Frontal cortex (tissue), 4 donors: ENCODE results near the gene LRBA. TPM values are rescaled to one million over a fixed set of nuclear protein-coding genes. Genes with fewer than 3 reads are reported as not detected.

ENCODE experiments used
- DNase-seq, 2 donors: peaks; one replicate each; pipeline ENCODE4 v3.0.0; 2012; ENCODE audit warnings: low spot score in 2 of 2
- FAIRE-seq: peaks from 2 replicates; lab custom pipeline; 2012; peaks lifted over from hg19 to GRCh38; lab: Jason Lieb, UNC
- total RNA-seq: library from RNA; depleted of rRNA; stranded (reverse); fragments of >200 nt; gene quantifications from one replicate; pipeline ENCODE4 v1.2.3, GENCODE V29; 2014
- donor health status: control.
- donor health status: control.
- donor health status: control.

LRBA gene
- total RNA-seq, 1 donor from 2014 or later, result 23.2 TPM

DNA sequence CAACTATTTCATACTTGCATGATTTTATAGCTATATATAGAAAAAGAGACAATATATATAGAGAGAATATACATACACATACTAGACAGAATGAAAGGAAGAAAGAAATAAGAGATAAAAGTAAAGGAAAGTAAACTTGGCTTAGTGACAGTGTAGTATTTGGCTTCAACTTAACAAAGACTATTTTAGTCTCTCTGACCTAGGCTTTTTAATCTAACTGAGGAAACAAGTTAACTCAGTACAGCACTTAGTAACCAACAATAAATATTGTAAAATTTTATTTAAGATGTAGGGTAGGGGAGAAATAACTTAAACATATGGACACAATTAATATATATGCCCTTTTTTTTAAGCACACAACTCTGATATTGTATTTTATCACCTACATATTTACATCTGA, 682.1 kb downstream of the LRBA start:
- DNase-seq (no peak), FAIRE-seq (no peak)

DNA sequence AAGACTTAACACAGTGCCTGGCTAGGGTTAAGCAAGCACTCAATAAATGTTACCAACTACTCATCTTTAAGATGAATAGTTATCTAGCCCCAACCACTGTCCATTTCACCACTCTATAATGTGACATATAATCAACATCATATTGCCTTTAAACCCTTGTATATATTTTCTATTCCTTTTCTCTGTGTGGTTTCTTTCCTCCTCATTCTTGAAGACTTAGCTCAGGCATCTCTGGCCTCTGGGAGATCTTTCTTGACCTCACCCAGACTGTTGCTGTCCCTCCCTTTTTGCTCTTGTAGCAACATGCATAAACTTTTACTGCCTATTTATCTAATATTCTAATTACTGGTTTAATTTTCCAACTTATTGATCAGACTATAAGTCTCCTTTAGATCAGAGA, 683.0 kb downstream of the LRBA start:
- FAIRE-seq, result no peak
- DNase-seq, result no peak

DNA sequence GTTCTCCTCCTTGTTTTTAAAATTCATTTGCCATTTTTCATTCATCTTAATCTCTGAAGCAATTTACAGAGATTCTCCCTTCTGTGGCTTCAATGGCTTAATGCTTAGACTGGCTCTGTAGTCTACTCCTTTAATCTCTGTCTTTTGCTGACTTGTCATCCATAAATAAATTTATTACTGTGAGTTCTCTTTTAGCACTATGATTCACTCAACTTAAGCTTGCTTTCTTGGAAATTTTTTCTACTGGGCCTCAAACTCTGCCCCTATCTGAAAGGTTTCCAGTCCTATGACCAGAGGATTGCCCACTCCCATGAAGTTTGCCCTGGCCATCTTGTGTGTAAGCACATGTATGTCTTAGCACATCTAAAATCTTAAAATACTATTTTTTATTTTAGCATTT, 685.7 kb downstream of the LRBA start:
- FAIRE-seq (no peak), DNase-seq (no peak)

DNA sequence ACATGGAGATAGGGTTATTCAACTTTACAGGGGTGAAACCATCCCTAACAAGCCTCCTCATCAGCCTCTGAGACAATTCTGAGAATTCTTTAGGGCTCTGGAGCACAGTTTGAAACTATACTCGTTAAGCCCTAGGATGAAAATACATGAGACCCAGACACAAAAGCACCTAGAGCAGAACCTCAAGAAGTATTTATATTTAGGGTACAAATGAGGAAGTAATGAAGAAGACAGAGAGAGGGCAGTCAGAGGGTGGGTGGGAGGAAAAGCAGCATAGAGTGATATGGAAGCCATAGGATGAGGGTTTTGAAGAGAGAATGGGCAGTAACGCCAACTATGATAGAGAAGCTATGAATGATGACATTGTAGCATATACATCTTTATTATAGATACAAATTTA, 686.6 kb downstream of the LRBA start:
- FAIRE-seq, result no peak
- DNase-seq, result no peak

DNA sequence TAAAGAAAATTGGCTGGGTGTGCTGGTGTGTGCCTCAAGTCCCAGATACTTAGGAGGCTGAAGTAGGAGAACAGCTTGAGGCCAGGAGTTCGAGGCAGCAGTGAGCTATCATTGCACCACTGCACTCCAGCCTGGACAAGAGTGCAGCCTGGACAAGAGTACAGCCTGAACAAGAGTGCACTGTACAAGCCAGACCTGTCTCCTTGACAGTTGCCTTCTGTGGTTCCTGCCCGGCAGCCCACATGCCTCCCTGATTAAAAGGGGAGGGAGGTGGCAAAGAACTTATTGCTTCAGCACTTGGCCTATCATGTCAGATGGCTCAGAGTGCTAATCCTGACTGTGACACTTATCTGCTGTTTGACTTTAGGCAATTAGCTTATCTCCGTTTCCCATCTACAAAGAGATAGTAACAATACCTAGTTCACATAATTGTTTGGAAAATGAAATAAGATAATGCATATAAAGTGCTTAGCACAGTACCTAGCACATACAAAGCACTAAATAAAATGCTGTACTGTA, 687.8 kb downstream of the LRBA start:
- FAIRE-seq, result no peak
- no peak for DNase-seq

DNA sequence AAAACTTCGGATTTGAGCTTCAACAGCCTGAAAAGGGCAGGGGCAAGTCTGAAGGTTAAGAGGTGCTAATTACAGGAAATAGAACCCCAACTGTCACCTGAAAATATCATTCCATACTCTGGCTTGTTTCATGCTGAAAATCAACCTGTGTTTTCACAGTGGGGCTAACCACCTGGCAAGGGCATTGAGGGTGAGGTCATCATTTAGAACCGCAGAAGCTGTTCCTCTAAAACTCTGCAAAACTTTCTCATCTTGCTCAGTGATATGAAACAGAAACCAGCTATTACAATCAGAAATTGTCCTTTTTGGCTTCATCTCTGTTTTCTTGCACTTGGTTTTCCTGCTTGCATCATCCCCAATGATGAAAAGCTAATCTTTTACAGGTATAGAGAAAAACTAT, 689.2 kb downstream of the LRBA start:
- FAIRE-seq (no peak), DNase-seq (no peak)

DNA sequence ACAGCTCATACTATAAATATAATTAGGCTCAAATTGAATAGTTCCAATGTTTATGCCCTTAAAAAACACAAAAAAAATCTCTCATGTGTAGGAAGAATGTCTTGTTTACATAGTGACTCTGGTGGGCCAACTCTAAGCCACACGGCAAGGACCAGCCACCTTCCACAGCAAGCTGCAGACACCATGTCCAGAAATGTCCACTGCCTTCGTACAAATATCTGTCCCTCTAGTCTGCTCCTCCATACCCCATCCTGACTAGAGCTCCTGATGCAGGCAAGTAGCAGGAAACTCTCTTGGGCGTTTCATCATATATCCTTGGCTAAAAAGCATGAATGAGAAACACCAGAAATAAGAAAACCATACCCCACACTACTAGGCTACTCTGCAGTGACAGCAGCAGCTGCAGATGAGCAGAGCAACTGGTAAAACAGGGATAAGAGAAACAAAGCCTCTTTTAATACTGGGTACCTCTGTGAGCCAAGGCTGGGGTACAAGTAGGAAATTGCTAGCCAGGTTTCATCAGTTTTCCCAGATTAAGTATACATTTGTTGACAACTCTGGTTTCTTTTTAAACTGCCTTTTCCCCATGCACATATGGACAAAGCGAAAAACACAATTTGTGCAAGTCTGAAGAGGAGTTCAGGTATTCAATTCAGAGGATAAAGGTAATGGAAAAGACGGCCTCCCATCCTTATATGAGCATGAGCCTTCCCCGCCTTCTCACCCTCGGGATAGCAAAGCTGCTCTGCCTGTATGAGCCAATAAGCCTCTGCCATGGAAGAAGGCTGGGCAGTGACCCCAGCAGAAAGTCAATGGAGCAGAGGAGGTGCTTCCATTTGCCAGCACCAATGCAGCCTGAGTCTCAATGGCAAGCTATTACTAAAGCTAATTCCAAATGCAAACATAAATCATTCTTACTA, 691.4 kb downstream of the LRBA start:
- FAIRE-seq, result no peak
- DNase-seq, result no peak

DNA sequence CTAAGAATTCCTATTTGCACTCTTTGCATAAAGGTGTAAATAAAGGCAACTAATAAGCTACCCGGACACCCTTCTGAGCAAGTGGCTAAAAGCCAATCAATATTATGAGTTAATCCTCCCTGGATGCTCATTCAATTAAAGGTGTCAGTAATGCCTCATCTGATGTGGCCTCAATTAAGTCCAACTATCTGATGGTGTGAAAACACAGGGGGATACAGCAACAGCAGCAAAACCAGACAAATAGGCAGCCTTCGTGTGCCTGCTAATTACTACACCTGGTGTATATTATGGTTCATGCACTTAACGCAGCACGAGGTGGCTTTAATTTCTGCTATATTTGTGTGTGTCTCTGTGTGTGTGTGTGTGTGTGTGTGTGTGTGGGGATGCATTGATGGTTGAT, 692.4 kb downstream of the LRBA start:
- DNase-seq (no peak), FAIRE-seq (no peak)

DNA sequence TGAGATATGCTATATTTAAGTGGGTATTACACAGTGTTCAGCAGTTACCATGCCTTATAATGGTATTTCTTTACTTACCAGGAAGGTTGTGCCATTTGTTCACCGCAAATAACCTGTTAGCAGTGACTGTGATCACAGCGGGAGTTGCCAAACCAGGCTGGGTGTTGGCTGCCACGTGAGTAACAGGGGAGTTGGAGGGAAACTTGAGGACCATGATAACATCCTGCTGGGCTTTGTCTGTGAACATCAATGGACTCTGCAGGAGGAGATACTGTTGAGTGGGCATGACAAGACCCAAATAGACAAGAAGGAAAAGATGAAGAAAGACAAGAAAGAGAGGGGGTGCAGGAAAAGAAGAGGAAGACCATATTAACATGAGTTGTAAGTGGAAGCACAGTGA, 694.0 kb downstream of the LRBA start:
- FAIRE-seq, result no peak
- DNase-seq, result no peak

DNA sequence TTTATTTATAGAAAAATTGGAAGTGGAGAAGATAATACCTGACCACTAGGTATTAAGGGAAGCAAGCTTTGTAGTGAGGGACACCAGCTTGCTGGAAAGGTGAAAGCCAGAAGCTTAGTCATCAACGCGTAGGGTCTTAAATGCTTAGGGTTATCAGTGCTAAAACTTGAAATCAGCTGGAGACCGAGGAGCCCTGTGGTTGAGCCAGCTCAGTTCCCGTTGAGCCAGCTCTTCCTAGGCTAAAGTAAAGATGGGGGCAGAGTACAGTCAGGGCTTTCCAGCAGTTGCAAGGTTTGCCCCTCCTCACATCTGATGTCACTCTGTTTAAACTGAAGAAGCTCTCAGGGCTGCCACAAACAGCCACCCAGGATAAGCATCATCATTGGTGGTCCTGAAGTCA, 696.1 kb downstream of the LRBA start:
- FAIRE-seq (no peak), DNase-seq (no peak)

DNA sequence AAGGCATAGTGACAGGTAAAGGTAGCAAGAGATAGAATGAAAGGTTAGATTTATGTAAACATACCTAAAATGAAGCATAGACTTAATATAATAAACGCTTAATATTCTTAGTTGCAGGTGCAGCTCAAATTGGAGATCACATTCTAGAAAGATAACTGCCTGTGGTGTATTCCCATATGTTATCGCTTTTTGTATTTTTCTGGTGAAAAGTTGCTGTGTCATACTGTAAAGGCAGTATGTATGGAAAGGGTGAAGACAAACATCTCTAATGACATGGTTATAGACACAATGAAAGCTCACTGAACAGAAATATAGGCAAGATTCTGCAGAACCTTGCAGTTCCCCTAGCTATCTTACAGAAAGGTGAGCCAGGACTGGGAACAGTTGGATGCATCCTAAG, 696.6 kb downstream of the LRBA start:
- DNase-seq (no peak), FAIRE-seq (no peak)

DNA sequence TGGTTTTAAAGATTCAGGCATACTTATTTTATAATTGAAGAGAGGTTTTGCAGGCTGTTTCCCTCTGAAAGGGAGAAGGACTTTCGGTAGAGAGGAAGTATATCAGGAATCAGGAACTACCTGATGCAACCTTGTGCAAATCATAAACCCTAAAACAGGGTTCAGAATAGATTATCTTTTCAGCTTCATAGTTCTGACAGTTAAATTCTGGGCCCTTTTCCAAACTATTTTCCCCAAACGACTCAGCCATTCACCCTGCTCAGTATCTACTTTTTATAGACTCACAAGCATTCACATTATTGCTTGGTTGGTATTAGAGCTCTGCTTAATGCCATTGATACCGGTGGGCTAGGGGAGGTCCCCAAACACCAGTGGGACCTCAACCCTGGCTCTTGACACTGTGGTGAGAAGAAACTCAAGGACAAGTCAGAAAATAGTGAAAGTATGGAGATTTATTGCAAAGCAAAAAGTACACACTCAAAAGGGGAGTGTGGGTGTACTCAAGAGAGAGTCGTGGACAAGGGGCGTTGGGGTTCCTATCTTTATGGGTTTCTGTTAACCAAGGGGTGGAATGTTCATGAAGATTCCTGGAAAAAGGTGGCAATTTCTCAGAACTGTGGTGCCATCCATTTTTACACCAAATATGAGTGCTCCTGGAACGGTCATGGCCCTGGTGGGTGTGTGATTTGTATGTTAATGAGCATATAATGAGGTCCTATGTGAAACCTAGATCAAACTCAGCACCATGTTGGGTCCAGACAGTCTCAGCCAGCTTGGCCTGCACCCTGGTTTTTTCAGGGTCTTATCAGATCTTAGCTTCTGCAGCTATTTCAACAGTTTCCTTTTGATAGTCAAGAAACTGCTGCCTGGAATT, 698.5 kb downstream of the LRBA start:
- DNase-seq, result no peak
- no peak for FAIRE-seq

DNA sequence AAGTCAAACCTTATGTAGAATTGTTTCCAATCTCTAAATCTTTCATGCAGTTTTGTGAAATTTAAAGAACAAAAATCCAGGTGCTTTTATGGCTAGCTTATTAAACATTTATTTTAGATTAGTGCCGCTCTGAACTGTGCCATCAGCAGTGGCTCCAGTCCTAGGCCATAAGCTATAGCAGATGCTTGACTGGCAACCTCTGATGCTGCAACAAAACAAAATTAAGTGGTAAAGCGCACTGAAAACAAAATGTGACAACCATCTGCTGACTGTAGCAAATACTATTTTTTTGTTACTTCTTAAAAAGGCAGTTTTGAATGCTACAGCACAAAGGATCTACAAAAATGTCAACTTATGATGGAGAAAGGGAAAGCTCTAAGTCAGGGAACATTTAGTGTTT, 699.4 kb downstream of the LRBA start:
- FAIRE-seq (no peak), DNase-seq (no peak)

DNA sequence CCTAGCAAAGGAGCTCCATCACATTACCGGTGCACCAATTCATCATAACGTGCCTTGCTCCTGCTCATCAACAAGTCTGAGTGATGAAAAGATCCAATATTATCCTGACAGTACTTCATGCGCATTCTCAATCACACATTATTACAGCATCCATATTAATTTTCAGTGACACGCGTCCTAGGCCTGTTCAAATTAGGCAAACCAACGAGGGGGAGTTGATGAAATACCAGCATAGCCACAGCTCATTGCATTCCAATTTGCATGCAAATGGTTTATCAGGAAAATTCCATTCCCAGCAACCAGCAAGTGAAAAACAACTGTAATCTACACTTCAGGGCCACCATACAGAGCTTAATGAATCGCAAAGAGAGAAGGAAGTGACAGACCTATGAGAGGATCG, 699.9 kb downstream of the LRBA start:
- FAIRE-seq (no peak), DNase-seq (no peak)

DNA sequence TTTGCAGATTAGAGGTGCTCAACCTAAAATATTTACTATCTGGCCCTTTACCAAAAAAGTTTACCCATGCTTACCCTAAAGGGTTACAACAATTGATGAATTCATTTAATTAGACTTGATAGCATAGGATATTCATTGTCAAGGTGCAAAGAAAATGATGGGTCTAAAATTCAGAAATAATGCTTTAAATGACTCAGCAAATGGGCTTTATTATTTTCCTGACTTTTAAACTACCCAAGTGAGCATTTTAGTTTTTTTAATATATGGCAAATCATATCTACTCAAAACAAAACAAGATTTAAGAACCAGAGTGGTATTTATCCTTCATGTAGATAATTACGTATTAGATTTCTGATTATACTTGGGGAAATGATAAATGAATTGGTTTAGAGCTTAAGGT, 701.1 kb downstream of the LRBA start:
- FAIRE-seq (no peak), DNase-seq (no peak)

DNA sequence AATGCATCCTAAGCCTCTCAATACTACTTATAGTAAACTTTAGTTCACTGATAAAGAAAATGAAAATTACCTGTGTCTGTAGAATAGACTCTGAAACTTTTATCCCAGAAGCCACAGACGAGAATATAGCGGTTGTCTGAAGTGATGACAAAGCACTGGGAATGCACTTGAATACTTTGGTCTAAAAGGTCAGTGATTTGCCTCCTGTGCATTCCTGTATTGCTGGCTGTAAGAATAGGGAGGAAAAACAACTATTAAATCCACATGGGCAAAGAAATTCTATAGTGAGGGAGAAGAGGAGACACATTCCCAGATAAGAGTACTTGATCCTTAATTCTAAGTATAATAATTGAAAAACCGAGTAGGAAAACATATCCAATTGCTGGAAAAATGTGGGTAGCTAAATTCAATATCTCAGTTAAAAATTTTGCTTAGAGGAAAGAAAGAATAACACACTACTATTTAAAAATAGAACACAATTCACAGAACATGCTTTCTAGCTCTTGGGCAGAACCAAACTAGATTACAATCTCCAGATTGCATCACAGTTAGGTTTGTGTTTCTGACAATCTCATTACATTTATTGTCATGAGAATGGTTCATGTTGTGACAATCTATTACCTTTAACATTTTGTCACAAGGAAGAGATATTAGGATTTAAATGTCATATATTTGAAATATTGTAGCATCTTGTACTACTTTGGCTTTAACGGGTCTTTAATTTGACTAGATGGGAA, 704.8 kb downstream of the LRBA start:
- no peak for FAIRE-seq
- no peak for DNase-seq

DNA sequence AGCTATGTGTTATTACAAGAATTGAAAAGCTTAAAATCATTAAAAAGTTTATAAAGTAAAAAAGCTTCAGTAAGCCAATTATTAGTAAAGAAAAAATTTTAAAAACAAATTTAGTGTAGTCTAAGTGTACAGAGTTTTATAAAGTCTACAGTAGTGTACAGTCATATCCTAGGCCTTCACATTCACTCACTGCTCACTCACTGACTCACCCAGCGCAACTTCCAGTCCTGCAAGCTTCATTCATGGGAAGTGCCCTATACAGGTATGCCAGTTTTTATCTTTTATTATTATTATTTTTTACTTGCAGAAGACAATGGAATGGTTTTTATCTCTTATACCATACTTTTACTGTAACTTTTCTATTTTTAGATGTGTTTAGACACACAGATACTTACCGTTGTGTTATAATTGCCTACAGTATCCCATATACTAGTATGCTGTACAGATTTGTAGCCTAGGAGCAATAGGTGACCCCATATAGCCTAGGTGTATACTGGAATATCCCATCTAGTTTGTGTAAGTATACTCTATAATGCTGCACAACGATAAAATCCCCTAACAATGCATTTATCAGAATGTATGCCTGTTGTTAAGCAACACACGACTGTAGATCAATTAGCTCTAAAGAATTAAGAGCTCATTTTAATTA, 706.1 kb downstream of the LRBA start:
- FAIRE-seq (no peak), DNase-seq (no peak)

DNA sequence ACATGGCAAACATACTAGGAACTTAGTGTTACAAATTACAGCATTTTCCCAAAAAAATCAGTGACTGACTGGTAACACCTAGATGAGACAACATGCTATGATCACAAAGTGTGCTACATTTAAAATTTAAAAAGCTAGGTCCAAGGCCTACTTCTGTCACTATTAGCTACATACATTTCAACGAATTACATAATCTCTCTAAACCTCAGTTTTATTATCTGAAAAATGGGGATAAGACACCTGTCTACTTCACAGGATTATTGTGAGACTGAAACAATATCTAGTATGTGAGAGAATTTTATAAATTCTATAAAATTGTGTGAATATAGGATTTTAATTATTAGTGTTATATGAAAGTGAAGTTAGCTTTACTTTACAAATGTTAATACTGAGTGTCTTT, 708.4 kb downstream of the LRBA start:
- FAIRE-seq (no peak), DNase-seq (no peak)

DNA sequence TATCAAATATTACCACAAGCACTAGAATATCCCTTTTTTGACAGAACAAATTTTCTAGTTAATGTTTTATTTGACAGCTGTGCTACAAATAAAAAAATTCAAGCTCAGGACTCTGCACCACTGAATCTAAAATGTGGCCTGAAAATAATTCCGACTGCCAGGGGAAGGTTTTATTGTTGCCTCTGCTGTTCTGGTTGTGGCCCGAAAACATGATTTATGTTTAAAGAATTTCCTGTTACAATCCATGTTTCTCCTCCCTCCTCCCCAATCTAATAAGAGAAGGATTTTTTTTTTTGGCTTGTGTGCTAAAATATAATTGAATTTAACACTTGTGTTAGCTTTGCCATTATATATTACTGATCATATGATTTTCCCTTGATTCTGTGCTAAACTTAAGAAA, 709.1 kb downstream of the LRBA start:
- FAIRE-seq (no peak), DNase-seq (no peak)

DNA sequence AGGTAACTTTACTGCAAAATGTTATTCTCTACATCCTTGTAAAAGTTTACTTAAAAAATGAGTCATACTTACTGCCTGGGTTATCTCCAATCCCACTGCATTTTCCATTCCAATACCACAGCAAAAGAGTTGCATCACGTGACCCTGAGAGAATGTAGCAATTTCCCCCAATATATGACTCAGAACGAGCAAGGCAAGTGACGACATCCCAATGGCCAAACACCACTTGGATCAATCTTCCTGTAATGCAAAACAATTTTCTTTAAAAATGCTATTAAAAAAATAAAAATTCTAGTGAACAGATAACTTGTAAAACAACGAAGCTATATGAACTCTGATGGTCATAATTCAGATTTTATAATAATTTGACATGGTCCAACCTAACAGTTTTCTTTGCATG, 712.5 kb downstream of the LRBA start:
- DNase-seq, result no peak
- FAIRE-seq, result no peak
